Measurements from ENCODE around the gene METTL13.

METTL13 gene

GRCh38 chr1:171787686-171788480, 6.4 kb downstream of the METTL13 start:
- Histone ChIP-seq H3K4ac (ENCODE audit: low read length) (no peak overlapping the region), H3K36me3 (replicated peaks in 1 of 2; ENCODE audit: control insufficient read depth in 2 of 2, insufficient read depth in 2 of 2, low read length in 2 of 2) (peaks cover 57 to 99% of the 10 kb centered on the region in 2 donors), H2BK12ac (ENCODE audit: low read length) (no peak overlapping the region), H3K9ac (ENCODE audit: low read depth, low read length, poor library complexity) (peak overlapping the region; percentile 50), H4K91ac (ENCODE audit: low read depth, low read length, poor library complexity) (no peak overlapping the region), H3K23ac (ENCODE audit: low read depth, low read length, poor library complexity) (peak overlapping the region; percentile 59), H3K14ac (ENCODE audit: low read length) (no peak overlapping the region), H3K79me1 (ENCODE audit: low read depth, low read length) (peaks cover 8% of the 10 kb centered on the region), H2BK120ac (ENCODE audit: low read depth, low read length) (no peak overlapping the region), H4K8ac (ENCODE audit: low read depth, low read length) (no peak overlapping the region), H2BK15ac (ENCODE audit: low read length) (no peak overlapping the region), H3K4me2 (ENCODE audit: insufficient read depth, low read length, poor library complexity, severe bottlenecking) (no peak overlapping the region), H3K27ac (replicated peaks; ENCODE audit: low read length) (no peak overlapping the region), H3K27me3 (ENCODE audit: control insufficient read depth in 3 of 3, insufficient read depth in 3 of 3, low read depth in 1 of 3, low read length in 3 of 3) (no peaks in the 10 kb centered on the region), H3K18ac (ENCODE audit: low read length) (no peak overlapping the region), H3K9me3 (replicated peaks in 1 of 2; ENCODE audit: control insufficient read depth in 2 of 2, insufficient read depth in 1 of 2, low read depth in 1 of 2, low read length in 2 of 2) (no peaks in the 10 kb centered on the region), H2AK5ac (ENCODE audit: low read depth, low read length) (no peak overlapping the region), H2BK5ac (ENCODE audit: low read length) (no peak overlapping the region), H2AFZ (ENCODE audit: low read length) (no peak overlapping the region), H3K4me3 (ENCODE audit: low read length in 2 of 2) (peak overlapping the region in 1 of 2 donors; percentile 27), H3K4me1 (ENCODE audit: control insufficient read depth in 2 of 2, insufficient read depth in 1 of 2, low read depth in 1 of 2, low read length in 2 of 2) (no peaks in the 10 kb centered on the region)
- no peak for DNase-seq (ENCODE audit: low spot score)
- no CpG with 5 or more reads among the region's 15 CpGs for WGBS, 2 donors (ENCODE audit: extremely low coverage in 2 of 2, insufficient read length in 2 of 2, insufficient replicate concordance in 1 of 2)

DNA sequence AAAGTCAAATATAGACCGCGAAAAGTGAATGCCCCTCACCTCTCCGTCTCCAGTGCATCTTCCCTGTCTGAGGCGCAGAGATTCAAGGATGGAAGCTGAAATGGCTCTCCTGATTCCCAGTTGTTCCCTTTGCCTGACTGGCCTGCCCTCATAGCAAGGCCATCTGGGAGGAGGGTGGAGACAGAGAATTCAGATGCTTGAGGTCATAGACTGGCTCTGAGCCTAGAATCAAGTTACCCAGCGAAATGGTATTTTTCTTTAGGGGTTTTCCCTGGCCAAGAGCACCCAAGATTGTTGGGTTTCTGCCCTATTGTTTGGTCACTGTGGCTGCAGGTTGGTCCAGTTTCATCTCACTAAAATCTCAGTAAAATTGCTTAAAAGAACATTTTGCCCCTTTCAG, 7.2 kb downstream of the METTL13 start:
- Histone ChIP-seq H2BK12ac (ENCODE audit: low read length) (no peak overlapping the region), H3K4me1 (ENCODE audit: control insufficient read depth in 2 of 2, insufficient read depth in 1 of 2, low read depth in 1 of 2, low read length in 2 of 2) (no peaks in the 10 kb centered on the region), H4K8ac (ENCODE audit: low read depth, low read length) (no peak overlapping the region), H3K9me3 (replicated peaks in 1 of 2; ENCODE audit: control insufficient read depth in 2 of 2, insufficient read depth in 1 of 2, low read depth in 1 of 2, low read length in 2 of 2) (no peaks in the 10 kb centered on the region), H3K79me1 (ENCODE audit: low read depth, low read length) (peaks cover 8% of the 10 kb centered on the region), H3K18ac (ENCODE audit: low read length) (no peak overlapping the region), H3K4me2 (ENCODE audit: insufficient read depth, low read length, poor library complexity, severe bottlenecking) (no peak overlapping the region), H3K23ac (ENCODE audit: low read depth, low read length, poor library complexity) (no peak overlapping the region), H2BK15ac (ENCODE audit: low read length) (no peak overlapping the region), H3K4ac (ENCODE audit: low read length) (no peak overlapping the region), H3K27me3 (ENCODE audit: control insufficient read depth in 3 of 3, insufficient read depth in 3 of 3, low read depth in 1 of 3, low read length in 3 of 3) (no peaks in the 10 kb centered on the region), H2BK120ac (ENCODE audit: low read depth, low read length) (no peak overlapping the region), H3K36me3 (replicated peaks in 1 of 2; ENCODE audit: control insufficient read depth in 2 of 2, insufficient read depth in 2 of 2, low read length in 2 of 2) (peaks cover 58 to 100% of the 10 kb centered on the region in 2 donors), H2BK5ac (ENCODE audit: low read length) (no peak overlapping the region), H4K91ac (ENCODE audit: low read depth, low read length, poor library complexity) (no peak overlapping the region), H3K9ac (ENCODE audit: low read depth, low read length, poor library complexity) (no peak overlapping the region), H2AK5ac (ENCODE audit: low read depth, low read length) (no peak overlapping the region), H3K14ac (ENCODE audit: low read length) (no peak overlapping the region), H3K4me3 (ENCODE audit: low read length in 2 of 2) (no peak overlapping the region), H3K27ac (replicated peaks; ENCODE audit: low read length) (no peak overlapping the region), H2AFZ (ENCODE audit: low read length) (no peak overlapping the region)
- WGBS, 2 donors (ENCODE audit: extremely low coverage in 2 of 2, insufficient read length in 2 of 2, insufficient replicate concordance in 1 of 2) = no CpG with 5 or more reads among the region's 5 CpGs
- no peak for DNase-seq (ENCODE audit: low spot score)

- no peaks in the 10 kb centered on the region for H3K27me3 ChIP-seq (ENCODE audit: control insufficient read depth in 3 of 3, insufficient read depth in 3 of 3, low read depth in 1 of 3, low read length in 3 of 3)
- H3K4ac ChIP-seq (ENCODE audit: low read length) = no peak overlapping the region
- H3K4me3 ChIP-seq (ENCODE audit: low read length in 2 of 2) = no peak overlapping the region
- no peak overlapping the region for H3K23ac ChIP-seq (ENCODE audit: low read depth, low read length, poor library complexity)
- H2BK12ac ChIP-seq (ENCODE audit: low read length) = no peak overlapping the region
- H3K27ac ChIP-seq (replicated peaks; ENCODE audit: low read length) = no peak overlapping the region
- no peak overlapping the region for H2AFZ ChIP-seq (ENCODE audit: low read length)
- H3K14ac ChIP-seq (ENCODE audit: low read length) = no peak overlapping the region
- no peak overlapping the region for H3K4me2 ChIP-seq (ENCODE audit: insufficient read depth, low read length, poor library complexity, severe bottlenecking)
- no peak overlapping the region for H2BK5ac ChIP-seq (ENCODE audit: low read length)
- no peak overlapping the region for H2BK15ac ChIP-seq (ENCODE audit: low read length)
- H3K79me1 ChIP-seq (ENCODE audit: low read depth, low read length) = peaks cover 2% of the 10 kb centered on the region
- DNase-seq (ENCODE audit: low spot score) = no peak
- H2AK5ac ChIP-seq (ENCODE audit: low read depth, low read length) = no peak overlapping the region
- H3K4me1 ChIP-seq (ENCODE audit: control insufficient read depth in 2 of 2, insufficient read depth in 1 of 2, low read depth in 1 of 2, low read length in 2 of 2) = no peaks in the 10 kb centered on the region
- H3K9me3 ChIP-seq (replicated peaks in 1 of 2; ENCODE audit: control insufficient read depth in 2 of 2, insufficient read depth in 1 of 2, low read depth in 1 of 2, low read length in 2 of 2) = no peaks in the 10 kb centered on the region
- H4K91ac ChIP-seq (ENCODE audit: low read depth, low read length, poor library complexity) = no peak overlapping the region
- peaks cover 54 to 100% of the 10 kb centered on the region in 2 donors for H3K36me3 ChIP-seq (replicated peaks in 1 of 2; ENCODE audit: control insufficient read depth in 2 of 2, insufficient read depth in 2 of 2, low read length in 2 of 2)
- no peak overlapping the region for H3K9ac ChIP-seq (ENCODE audit: low read depth, low read length, poor library complexity)
- WGBS, 2 donors (ENCODE audit: extremely low coverage in 2 of 2, insufficient read length in 2 of 2, insufficient replicate concordance in 1 of 2) = no CpG with 5 or more reads among the region's 6 CpGs
- H2BK120ac ChIP-seq (ENCODE audit: low read depth, low read length) = no peak overlapping the region
- no peak overlapping the region for H4K8ac ChIP-seq (ENCODE audit: low read depth, low read length)
- no peak overlapping the region for H3K18ac ChIP-seq (ENCODE audit: low read length)
Observed at GRCh38 chr1:171790318-171790717, 8.9 kb downstream of the METTL13 start.

DNA sequence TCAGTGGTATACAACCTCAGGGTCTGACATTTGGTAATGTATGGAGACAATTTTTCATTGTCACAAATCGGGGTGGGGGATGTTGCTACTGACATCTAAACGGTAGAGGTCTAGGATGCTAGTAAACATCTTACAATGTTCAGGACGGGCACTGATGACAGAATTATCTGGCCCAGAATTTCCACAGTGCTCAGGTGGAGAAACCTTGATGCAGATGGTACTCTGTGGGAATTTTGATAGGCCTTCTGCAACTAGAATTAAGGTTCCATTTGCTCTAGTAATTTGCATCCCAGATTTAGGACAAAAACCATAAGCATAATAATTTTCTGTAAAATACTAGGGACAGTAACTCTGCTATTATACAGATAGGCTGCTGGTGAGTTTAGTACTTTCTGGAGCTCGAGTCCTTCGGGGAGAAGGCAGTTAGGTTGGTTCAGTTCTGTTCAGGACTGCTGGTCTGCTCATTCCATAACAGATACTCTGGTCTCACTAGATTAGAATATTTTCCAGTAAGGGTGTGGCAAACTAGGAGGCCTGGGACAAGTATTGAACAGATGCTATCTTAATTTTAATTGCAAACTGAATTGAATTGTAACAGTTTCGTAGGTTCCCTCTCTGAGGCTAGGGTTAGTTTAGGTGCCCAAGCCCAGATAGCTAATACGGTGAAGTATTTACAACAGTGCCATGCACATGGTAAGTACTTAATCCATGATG, 11.4 kb downstream of the METTL13 start:
- Histone ChIP-seq H3K4me1 (ENCODE audit: control insufficient read depth in 2 of 2, insufficient read depth in 1 of 2, low read depth in 1 of 2, low read length in 2 of 2) (no peaks in the 10 kb centered on the region), H2BK120ac (ENCODE audit: low read depth, low read length) (no peak overlapping the region), H3K9ac (ENCODE audit: low read depth, low read length, poor library complexity) (no peak overlapping the region), H4K8ac (ENCODE audit: low read depth, low read length) (no peak overlapping the region), H3K9me3 (replicated peaks in 1 of 2; ENCODE audit: control insufficient read depth in 2 of 2, insufficient read depth in 1 of 2, low read depth in 1 of 2, low read length in 2 of 2) (no peaks in the 10 kb centered on the region), H3K27me3 (ENCODE audit: control insufficient read depth in 3 of 3, insufficient read depth in 3 of 3, low read depth in 1 of 3, low read length in 3 of 3) (no peaks in the 10 kb centered on the region), H3K4me3 (ENCODE audit: low read length in 2 of 2) (no peak overlapping the region), H4K91ac (ENCODE audit: low read depth, low read length, poor library complexity) (no peak overlapping the region), H2BK15ac (ENCODE audit: low read length) (no peak overlapping the region), H2AK5ac (ENCODE audit: low read depth, low read length) (no peak overlapping the region), H3K4me2 (ENCODE audit: insufficient read depth, low read length, poor library complexity, severe bottlenecking) (no peak overlapping the region), H2BK12ac (ENCODE audit: low read length) (no peak overlapping the region), H3K27ac (replicated peaks; ENCODE audit: low read length) (no peak overlapping the region), H3K4ac (ENCODE audit: low read length) (no peak overlapping the region), H3K36me3 (replicated peaks in 1 of 2; ENCODE audit: control insufficient read depth in 2 of 2, insufficient read depth in 2 of 2, low read length in 2 of 2) (peaks cover 47 to 100% of the 10 kb centered on the region in 2 donors), H2BK5ac (ENCODE audit: low read length) (no peak overlapping the region), H3K14ac (ENCODE audit: low read length) (no peak overlapping the region), H3K23ac (ENCODE audit: low read depth, low read length, poor library complexity) (no peak overlapping the region), H3K18ac (ENCODE audit: low read length) (no peak overlapping the region), H2AFZ (ENCODE audit: low read length) (no peak overlapping the region), H3K79me1 (ENCODE audit: low read depth, low read length) (no peaks in the 10 kb centered on the region)
- no CpG with 5 or more reads among the region's 7 CpGs for WGBS, 2 donors (ENCODE audit: extremely low coverage in 2 of 2, insufficient read length in 2 of 2, insufficient replicate concordance in 1 of 2)
- DNase-seq (ENCODE audit: low spot score) = no peak
